NK-92 (cell line): Measurements from ENCODE around the gene RAET1G.
"Not testable (repeated sequence)": the region's sequence is repeated elsewhere in the genome, so short reads cannot be mapped to it uniquely, and the experiment has no call there.

Source experiments
- DNase-seq: peaks from one replicate; lab custom pipeline; 2025; ENCODE audit not compliant: unreplicated experiment; lab: John Stamatoyannopoulos, UW

RAET1G gene

DNA sequence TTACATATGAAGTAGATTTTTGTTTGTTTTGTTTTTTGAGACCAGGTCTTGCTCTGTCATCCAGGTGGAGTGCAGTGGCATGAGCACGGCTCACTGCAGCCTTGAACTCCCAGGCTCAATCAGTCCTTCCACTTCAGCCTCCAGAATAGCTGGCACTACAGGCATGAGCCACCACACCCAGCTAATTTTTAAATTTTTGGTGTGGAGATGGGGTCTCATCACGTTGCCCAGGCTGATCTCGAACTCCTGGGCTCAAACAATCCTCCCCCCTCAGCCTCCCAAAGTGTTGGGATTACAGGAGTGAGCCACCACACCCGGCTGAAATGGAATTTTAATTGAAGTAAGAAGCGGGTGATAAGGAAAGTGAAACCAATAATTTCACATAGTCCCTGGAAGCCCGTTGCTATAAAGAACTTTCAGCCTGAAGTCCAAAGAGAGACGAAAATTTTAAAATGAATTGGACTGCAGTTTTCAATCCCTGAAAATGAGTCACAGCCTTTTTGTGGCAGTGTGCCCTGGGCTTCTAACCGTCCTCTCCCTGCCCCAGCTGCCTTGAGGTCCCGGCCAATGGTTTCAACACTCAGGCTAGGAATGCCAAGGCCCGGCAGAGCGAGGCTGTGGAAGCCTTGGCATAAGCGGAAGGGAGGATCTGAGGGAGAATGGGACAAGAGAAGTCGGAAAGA lies 25.8 kb downstream of the RAET1G start:
- DNase-seq: no peak

DNA sequence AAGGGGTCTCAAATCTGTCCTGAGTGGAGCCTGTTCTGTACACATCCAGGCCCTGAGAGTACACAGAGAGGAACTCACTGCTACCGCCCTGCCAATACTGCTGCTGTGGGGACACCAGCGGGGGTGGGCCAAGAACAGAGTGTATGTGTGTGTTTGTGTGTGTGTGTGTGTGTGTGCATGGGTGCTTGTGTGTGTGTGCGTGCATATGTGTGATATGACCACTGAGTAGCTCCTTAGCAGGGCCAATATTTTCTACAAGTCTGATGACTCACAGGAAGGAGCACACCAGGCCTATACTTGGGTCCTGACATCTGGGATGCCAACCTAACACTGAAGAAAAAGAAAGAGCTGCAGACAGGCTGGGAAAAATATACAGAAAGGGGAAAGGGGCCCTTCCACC lies 26.4 kb downstream of the RAET1G start:
- DNase-seq: no peak

DNA sequence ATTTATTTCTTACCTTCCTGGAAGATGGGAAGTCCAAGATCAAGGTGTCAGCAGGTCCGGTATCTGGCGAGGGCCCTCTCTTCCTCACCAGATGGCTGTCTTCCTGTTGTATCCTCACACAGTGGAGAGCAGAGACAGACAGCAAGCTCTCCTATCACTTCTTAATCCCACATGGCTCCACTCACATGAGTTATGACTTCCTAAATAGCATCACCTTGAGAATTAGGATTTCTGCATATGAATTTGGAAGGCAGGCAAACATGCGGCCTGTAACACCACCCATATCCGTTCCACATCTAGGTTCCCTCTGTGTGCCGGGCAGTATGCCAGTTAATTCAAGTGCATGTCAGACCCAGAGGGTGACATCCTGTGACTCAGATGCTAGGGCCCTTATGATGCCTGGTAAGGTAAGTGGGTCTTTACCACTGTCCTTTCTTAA lies 27.1 kb downstream of the RAET1G start:
- DNase-seq: no peak

DNA sequence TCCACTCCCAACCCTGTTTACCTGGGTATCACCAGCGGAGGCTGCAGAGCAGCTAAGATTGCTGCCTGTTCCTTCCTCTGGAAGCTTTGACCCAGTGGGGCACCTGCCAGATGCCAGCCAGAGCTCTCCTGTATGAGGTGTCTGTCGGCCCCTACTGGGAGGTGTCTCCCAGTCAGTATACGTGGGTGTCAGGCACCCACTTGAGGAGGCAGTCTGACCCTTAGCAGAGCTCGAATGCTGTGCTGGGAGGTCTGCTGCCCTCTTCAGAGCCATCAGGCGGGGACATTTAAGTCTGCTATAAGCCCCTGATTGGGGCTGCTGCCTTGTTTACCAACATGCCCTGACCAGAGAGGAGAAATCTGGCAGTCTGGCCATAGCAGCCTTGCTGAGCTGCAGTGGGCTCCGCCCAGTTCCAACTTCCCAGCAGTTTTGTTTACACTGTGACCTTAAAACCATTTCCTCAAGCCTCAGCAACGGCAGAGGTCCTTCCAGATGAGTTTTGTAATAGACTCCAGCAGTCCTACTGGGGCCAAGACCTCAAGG lies 27.8 kb downstream of the RAET1G start:
- no peak for DNase-seq

DNA sequence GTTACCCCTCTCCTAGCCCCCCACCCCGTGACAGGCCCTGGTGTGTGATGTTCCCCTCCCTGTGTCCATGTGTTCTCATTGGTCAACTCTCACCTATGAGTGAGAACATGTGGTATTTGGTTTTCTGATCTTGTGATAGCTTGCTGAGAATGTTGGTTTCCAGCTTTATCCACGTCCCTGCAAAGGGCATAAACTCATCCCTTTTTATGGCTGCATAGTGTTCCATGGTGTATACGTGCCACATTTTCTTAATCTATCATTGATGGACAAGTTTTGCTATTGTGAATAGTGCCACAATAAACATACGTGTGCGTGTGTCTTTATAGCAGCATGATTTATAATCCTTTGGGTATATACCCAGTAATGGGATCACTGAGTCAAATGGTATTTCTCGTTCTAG lies 31.1 kb downstream of the RAET1G start:
- DNase-seq: not testable (repeated sequence)

DNA sequence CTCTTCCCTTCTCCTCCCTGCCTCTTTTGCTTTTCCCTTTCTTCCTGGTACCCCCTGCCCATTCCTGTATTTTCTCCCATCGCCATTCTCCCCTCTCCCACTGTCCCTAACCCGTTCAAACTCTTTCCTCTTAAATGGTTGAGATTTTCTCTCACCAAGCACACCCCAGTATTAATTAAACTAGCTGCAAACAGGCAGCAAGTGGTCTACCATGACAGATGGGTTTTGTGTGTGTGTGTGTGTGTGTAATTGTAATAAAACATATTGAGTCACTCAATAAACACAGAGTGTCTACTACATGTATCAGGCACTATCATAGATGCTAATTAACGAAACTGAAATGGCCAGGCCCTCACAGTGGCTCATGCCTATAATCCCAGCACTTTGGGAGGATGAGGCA lies 31.7 kb downstream of the RAET1G start:
- no peak for DNase-seq

DNA sequence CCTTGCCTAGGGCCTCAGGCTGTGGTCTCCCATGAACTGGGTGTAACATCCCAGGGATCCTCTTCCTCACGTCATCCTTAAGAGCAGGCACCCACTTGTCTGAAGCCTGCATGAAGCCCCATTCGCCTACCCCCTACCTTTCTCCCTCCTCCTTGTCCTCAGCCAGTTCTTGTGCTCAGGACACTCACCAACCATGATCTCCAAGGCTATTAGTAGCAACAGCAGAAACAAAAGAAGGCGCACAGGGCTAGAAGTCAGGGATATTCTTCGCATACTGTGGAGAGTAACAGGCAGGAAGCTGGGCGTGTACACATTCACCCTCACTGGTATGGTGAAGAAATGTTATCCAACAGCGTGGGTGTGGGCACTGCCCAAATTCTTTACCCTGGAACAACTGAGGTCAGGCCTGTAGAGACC lies 32.3 kb downstream of the RAET1G start:
- no peak for DNase-seq

DNA sequence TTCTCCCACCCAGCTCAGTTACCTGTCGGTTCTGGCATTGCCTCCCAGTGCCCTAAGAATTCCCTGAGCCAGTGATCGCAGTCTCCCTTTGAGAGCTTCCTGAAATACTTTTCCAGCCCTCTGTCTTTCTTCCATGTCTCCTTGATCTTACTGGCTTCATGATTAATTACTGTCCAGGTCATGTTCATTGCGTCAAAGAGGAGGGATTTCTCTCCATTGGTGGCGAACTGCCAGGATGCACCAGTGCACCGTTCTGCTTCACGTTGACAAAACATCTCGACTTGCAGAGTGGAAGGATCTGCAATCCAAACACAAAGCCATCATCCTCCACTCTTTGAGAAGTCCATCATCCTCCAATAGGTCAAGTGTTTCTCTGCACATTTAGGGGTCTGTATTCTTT lies 33.6 kb downstream of the RAET1G start:
- DNase-seq: no peak

DNA sequence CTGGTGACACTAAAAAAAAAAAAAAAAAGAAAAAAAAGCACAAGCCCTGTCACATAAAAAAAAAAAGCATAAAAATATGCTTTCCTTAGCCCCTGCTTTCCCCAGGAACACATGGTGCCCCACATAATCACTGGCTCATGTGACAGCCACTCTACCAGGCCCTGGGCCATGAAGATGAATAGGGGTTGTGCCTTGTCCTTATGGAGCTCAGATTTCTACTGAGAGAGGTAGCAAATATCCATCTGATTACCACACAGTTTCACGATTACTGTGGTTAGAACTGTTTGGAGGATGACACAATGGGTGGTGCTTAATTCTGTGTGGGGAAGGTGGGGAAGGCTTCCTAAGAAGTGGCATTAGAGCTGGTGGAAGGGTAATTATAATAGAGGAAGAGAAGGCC lies 34.3 kb downstream of the RAET1G start:
- no peak for DNase-seq

DNA sequence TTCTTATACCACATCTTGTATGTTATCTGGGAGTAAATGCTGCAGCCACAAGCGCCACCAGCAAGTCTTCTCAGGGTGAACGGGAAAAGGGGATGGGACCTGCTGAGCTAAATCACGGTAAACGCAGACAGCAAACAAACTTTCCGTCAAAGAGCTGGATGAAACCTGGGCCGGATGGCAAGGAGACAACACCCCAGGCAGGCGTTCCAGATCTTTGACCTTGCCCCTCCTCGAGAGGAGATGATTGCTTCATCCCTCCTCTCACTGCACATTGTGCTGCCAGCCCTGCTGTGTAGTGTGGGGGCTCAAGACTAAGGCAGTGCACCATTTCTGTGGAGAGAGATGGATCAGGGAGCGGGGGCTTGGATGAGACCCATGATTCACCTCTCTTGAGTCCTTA lies 34.8 kb downstream of the RAET1G start:
- no peak for DNase-seq

DNA sequence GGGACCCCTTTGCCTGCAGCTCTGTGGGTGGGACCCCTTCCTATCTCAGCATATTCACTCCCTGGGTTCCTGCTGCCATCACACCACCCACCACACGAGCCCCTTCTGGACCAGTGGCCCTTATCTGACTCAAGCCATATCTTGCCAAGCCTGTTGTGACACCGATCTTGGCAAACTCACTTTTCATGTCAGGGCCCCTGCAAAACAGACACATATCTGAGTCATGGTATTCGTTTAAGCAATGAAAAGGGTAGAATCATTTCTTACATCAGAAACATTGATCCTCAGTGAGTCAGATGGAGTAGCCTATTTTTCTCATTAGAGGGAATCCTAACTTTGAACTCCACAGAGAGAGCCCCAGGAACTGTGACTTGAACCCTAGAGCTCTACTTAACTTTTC lies 35.6 kb downstream of the RAET1G start:
- DNase-seq: no peak

DNA sequence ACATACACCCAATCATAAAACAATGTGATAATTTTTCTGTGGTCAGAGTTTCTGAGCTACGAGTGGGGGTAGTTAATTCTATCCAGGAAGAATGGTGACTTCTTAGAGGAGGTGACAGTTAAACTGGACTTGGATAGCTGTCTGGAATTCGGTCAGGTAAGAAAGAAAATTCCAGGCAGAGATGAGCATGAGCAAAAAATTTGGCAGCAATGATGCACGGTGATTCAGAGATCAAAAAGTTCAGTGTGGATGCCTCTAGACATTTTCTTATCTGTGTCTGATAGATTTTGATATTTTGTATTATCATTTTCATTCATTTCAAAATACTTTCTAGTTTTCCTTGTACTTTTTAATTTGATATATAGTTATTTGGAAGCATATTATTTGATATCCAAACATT lies 37.0 kb downstream of the RAET1G start:
- no peak for DNase-seq

DNA sequence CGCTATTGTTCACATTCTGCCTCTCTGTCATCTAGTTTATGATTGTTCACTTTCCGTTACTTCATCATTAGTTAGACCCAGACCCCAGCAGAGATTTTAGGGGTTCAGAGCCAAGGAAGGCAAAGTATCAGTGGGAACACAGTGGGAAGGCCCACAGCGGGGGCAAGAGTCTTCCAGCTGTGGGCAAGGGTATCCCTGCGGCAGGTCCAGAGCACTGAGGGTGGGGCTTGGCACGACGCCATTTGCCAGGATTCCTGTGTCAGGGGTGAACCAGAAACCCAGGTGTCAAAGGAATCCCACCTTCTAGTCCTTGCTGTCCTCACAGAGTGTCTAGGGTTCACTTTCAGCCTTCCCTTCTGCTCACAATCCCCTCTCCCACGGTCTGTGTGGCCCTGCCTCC lies 38.3 kb downstream of the RAET1G start:
- no peak for DNase-seq

DNA sequence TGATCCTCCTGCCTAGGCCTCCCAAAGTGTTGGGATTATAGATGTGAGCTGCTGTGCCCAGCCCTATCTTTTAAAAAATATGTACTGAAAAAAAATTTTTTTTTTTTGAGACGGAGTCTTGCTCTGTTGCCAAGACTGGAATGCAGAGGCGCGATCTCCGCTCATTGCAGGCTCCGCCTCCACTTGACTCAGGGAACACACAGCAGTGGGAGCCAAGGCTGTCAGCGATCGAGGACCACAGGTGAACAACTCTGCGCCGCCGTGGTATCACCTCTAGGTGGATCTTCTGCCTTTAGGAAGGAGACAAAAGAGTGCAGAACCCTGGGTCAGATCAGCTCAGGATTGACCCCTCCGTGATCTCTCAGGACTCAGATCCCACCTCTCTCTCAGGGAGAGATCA lies 38.7 kb downstream of the RAET1G start:
- DNase-seq: no peak

DNA sequence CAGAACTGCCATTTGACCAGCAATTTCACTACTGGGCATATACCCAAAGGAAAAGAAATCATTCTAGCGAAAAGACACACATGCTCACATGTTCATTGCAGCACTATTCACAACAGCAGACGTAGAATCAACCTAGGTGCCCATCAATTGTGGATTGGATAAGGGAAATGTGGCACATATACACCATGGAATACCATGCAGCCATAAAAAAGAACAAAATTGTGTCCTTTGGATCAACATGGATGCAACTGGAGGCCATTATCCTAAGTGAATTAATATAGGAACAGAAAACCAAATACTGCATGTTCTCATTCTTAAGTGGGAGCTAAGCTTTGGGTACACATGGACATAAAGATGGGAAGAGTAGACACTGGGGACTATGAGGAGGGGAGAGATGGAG lies 41.1 kb downstream of the RAET1G start:
- DNase-seq: no peak

DNA sequence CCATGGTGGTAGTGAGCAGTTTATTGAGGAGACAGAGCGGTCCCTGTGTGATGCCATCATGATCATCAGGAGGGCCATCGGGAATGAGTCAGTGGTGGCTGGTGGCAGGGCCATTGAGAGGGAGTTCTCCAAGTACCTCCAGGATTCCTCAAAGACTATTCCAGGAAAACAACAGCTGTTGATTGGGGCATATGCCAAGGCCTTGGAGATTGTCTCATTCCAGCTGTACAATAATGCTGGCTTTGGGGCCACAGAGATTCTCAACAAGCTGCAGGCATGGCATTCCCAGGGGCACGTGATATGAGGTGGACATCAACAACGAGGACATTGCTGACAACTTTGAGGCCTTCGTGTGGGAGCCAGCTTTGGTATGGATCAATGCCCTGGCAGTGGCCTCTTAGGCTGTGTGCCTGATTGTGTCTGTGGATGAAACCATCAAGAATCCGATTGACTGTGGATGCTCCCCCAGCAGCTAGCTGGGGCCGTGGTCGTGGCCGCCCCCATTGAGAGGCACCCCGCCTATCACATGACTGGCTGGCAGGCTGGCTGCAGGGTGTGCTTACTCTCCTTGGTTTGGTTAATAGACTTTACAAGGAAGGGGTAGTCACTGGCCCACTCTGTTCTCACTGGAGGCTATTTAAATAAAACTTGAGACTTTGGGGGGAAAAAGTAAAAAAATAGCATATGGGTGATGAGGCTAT lies 41.7 kb downstream of the RAET1G start:
- DNase-seq: no peak

DNA sequence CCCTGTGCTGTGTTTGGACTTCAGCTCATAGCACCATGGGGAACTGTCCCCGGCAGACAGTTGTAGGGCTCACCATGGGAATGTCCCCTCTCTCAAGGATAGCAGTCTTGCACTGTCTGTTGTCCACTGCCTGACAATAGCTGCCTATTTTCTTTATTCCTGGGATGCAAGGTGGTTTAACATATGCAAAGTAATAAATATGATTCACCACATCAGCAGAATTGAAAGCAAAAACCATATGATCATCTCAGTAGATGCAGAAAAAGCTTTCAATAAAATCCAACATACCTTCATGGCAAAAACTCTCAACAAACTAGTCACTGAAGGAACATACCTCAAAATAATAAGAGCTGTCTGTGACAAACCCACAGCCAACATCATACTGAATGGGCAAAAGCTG lies 45.3 kb downstream of the RAET1G start:
- DNase-seq: no peak

DNA sequence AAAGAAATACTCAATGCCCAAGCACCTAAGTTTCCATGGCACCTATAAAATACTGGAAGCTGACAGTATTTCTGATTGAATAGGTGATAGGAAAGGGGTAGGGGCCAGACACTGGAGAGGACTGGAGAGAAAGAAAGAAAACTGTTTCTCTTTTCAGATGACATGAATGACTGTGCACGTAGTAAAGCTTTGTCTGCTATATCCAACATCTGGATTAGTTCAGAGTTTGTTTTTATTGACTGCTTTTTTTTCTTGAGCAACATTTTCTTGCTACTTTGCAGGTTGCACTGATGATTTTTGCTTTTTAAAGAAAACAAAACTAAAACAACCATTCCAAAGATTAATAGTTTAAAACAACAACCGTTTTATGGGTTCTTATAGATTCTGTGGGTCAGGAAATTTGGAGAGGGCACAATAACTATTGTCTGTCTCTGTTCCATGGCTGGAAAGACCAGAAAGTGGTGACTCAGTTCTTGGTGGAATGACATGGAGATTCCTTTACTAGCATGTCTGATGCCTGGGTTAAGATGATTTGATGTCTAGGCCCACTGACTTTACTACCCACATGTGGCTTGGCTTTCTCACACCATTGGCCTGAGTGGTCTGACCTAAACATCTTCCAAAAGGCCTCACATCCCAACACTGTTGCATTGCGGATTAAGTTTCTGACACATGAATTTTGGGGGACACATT lies 46.5 kb downstream of the RAET1G start:
- DNase-seq: no peak

DNA sequence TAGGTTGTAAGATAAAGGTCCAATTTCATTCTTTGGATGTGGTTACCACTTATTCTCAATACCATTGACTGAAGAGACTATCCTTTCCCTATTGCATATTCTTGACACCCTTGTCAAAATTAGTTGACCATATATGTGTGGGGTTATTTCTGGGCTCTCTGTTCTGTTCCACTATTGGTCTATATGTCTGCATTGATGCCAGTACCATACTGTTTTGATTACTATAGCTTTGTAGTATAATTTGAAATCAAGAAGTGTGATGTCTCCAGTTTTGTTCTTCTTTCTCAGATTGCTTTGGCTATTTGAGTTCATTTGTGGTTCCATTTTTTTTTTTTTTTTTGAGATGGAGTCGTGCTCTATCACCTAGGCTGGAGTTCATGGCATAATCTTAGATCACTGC lies 50.7 kb downstream of the RAET1G start:
- DNase-seq: no peak

DNA sequence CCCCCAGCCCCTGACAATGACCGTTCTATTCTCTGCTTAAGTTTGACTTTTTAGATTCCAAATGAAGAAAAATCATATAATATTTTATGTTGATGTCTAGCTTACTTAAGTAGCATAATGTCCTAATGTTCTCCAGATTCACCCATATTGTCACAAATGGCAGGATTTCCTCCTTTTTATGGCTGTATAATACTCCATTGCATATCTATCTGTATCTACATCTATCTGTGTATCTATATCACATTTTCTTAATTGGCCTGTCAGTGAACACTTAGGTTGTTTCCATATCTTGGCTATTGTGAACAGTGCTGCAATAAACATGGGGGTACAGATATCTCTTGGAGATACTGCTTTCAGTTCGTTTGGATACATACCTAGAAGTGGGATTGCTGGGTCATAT lies 51.7 kb downstream of the RAET1G start:
- DNase-seq: no peak

DNA sequence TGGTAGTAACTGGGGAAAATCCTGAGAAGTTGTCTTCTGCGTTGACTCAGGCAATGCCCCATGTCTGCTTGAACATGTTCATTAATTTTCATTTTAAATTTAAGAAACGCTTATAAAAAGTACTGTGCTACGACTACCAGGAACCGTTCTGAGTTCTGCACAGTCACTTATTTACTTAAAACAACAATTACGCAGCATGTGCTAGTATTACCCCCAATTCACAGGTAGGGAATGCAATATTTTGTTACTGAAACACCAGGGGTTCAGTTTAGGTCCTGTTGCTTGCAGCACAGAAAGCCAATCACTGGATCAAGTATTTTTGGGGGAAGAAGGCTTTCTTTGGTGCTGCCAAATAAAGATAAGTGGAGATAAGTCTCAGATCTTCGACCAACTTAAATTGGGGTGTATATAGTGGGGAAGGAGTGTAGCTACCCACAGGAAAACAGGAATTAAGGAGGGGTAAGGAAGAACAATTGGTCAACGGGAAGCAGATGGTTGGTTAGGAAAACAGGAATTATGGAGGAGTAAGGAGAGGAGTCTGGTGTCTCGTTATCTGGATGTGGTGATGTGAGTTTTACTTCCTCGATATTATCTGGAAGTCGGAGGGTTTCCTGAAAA lies 53.5 kb downstream of the RAET1G start:
- DNase-seq: no peak
